Measurements from ENCODE around the gene DAD1. TPM values are rescaled to one million over a fixed set of nuclear protein-coding genes. Genes with fewer than 3 reads are reported as not detected.

The DAD1 gene
- total and polyA plus RNA-seq, 2 of the 8 experiments (the other 6 are each of a cell fraction or from before 2014, with no cell fraction given): 131 to 440 TPM

- no peak overlapping the region for H2BK120ac ChIP-seq (replicated peaks; ENCODE audit: low read depth, low read length)
- H4K5ac ChIP-seq (ENCODE audit: insufficient read length, low read depth, low read length): no peak overlapping the region
- ChIA-PET POLR2A (ENCODE audit: partially characterized antibody) (no interaction called here), CTCF (ENCODE audit: partially characterized antibody) (interaction anchor here (1.2 to 1.7 kb wide), 5 partner anchors 8 to 149 kb away, joined by 3 to 5 read pairs (median 3); no protein-coding TSS in a partner anchor)
- no peak overlapping the region for H2BK15ac ChIP-seq (ENCODE audit: low read length)
- H3K79me2 ChIP-seq (ENCODE audit: control insufficient read depth in 1 of 2, insufficient read depth in 2 of 2, low read length in 2 of 2): no peaks in the 10 kb centered on the region
- no peak overlapping the region for H3K14ac ChIP-seq (ENCODE audit: insufficient read length)
- TF ChIP-seq BCL11A (IDR thresholded peaks at IDR 0.05; ENCODE audit: low read depth in 2 of 2, low read length in 2 of 2): no peak
- no peak for TF ChIP-seq TEAD4 (IDR thresholded peaks at IDR 0.05; ENCODE audit: low read depth, low read length)
- no peak for TF ChIP-seq POLR2A (IDR thresholded peaks at IDR 0.05; ENCODE audit: control extremely low read depth in 1 of 2, low read depth in 2 of 2, low read length in 2 of 2)
- no peak overlapping the region for H3K9ac ChIP-seq (replicated peaks in 1 of 4; ENCODE audit: extremely low read depth in 1 of 4, low read depth in 3 of 4, low read length in 3 of 4)
- H2BK12ac ChIP-seq (ENCODE audit: low read depth, low read length): no peak overlapping the region; the same call in 1 of the 2 replicates
- DNase-seq (ENCODE audit: low read depth in 1 of 2, low spot score in 2 of 2): no peak
- H3K23ac ChIP-seq (ENCODE audit: insufficient read length): no peak overlapping the region
- H3K79me1 ChIP-seq (ENCODE audit: low read depth, low read length): no peaks in the 10 kb centered on the region
- 78% methylated on average over 5 of the region's 5 CpGs; no CpG with 5 or more reads in 1 of the 2 experiments for WGBS, 2 experiments (ENCODE audit: extremely low coverage in 1 of 2, insufficient coverage in 1 of 2, insufficient read length in 1 of 2, insufficient replicate concordance in 2 of 2, low coverage in 1 of 2, low lambda C conversion rate in 2 of 2, missing lambda C conversion rate in 1 of 2)
- no peak overlapping the region for H3K27ac ChIP-seq (ENCODE audit: low read depth, low read length)
- no peak overlapping the region for H2BK5ac ChIP-seq (ENCODE audit: low read depth, low read length)
- H4K8ac ChIP-seq (ENCODE audit: extremely low read depth, insufficient read depth, low read length): no peak overlapping the region
- no peak overlapping the region for H4K91ac ChIP-seq (replicated peaks; ENCODE audit: insufficient read length, low read length)
- no peak overlapping the region for H3K4me3 ChIP-seq (ENCODE audit: extremely low read depth in 1 of 4, insufficient read depth in 2 of 4, low read depth in 3 of 4, low read length in 4 of 4)
- H3K9me3 ChIP-seq (ENCODE audit: insufficient read depth in 2 of 2, low read depth in 1 of 2, low read length in 1 of 2): no peaks in the 10 kb centered on the region; a peak in 1 of 4 replicates
- H3K4ac ChIP-seq (replicated peaks; ENCODE audit: insufficient read length, low read depth, low read length): no peak overlapping the region
- H2AFZ ChIP-seq (ENCODE audit: low read length): no peak overlapping the region
- no peak overlapping the region for H3K56ac ChIP-seq (replicated peaks; ENCODE audit: insufficient read length, low read depth, low read length)
- H3K4me2 ChIP-seq (ENCODE audit: insufficient read depth in 1 of 2, low read depth in 2 of 2, low read length in 2 of 2): no peak overlapping the region
- FAIRE-seq: no peak
- H4K20me1 ChIP-seq (replicated peaks in 1 of 2; ENCODE audit: control insufficient read depth in 1 of 2, insufficient read depth in 2 of 2, low read length in 2 of 2): no peaks in the 10 kb centered on the region
- no peaks in the 10 kb centered on the region for H3K23me2 ChIP-seq (ENCODE audit: low read depth, low read length)
- no peak overlapping the region for H3K18ac ChIP-seq (ENCODE audit: extremely low read depth, low read length)
- H2AK5ac ChIP-seq (ENCODE audit: low read depth, low read length): no peak overlapping the region
- no peaks in the 10 kb centered on the region for H3K4me1 ChIP-seq (replicated peaks in 1 of 4; ENCODE audit: control insufficient read depth in 3 of 4, insufficient read depth in 4 of 4, low read length in 3 of 4)
- no peak overlapping the region for H2BK20ac ChIP-seq (ENCODE audit: low read length)
- no peaks in the 10 kb centered on the region for H3K27me3 ChIP-seq (replicated peaks in 1 of 4; ENCODE audit: control insufficient read depth in 3 of 4, extremely low read depth in 1 of 4, insufficient read depth in 3 of 4, low read length in 3 of 4)
- no peaks in the 10 kb centered on the region for H3K36me3 ChIP-seq (ENCODE audit: control insufficient read depth in 2 of 4, insufficient read depth in 4 of 4, low read length in 3 of 4)
Observed at GRCh38 chr14:22538671-22539228, 50.3 kb downstream of the DAD1 start.
